Kasumi-1 (cell line): ENCODE data around the gene ETFDH.
"Not testable (repeated sequence)": the region's sequence is repeated elsewhere in the genome, so short reads cannot be mapped to it uniquely, and the experiment has no call there.

Source experiments
- DNase-seq, 2 experiments: peaks; one replicate each; lab custom pipeline; 2025; lab: John Stamatoyannopoulos, UW

The ETFDH gene

GRCh38 chr4:158678767-158679166, 6.7 kb downstream of the ETFDH start:
- no peak for DNase-seq

- no peak for DNase-seq
These were observed 9.5 kb downstream of the ETFDH start for GRCh38 chr4:158681629-158682028.

- peak in 1 of 2 experiments; percentile 9 for DNase-seq
These were observed 10.0 kb downstream of the ETFDH start for GRCh38 chr4:158682066-158682465.

GRCh38 chr4:158688813-158689212, 16.7 kb downstream of the ETFDH start:
- DNase-seq, result no peak

- DNase-seq, result no peak
These were observed 32.2 kb downstream of the ETFDH start for GRCh38 chr4:158704274-158704673.

GRCh38 chr4:158710814-158711213, 38.7 kb downstream of the ETFDH start:
- DNase-seq, result no peak

GRCh38 chr4:158712622-158713021, 40.5 kb downstream of the ETFDH start:
- DNase-seq, result not testable (repeated sequence)

GRCh38 chr4:158714937-158715336, 42.8 kb downstream of the ETFDH start:
- no peak for DNase-seq

GRCh38 chr4:158715802-158716201, 43.7 kb downstream of the ETFDH start:
- no peak for DNase-seq

- DNase-seq, result no peak
These were observed 49.6 kb downstream of the ETFDH start for GRCh38 chr4:158721680-158722079.

GRCh38 chr4:158722291-158722916, 50.3 kb downstream of the ETFDH start:
- peak; percentile 17 to 26 for DNase-seq

- DNase-seq, result peak; percentile 59 to 64
These were observed 51.1 kb downstream of the ETFDH start, which contains the start of gene PPID for GRCh38 chr4:158722917-158723793. PPID (minus strand) TSS chr4:158723396; CDS start chr4:158723288, 108 bp downstream.

- DNase-seq, result no peak
These were observed 52.5 kb downstream of the ETFDH start for GRCh38 chr4:158724637-158725036.

- no peak for DNase-seq
These were observed 54.5 kb downstream of the ETFDH start for GRCh38 chr4:158726633-158727032.

- no peak for DNase-seq
These were observed 56.1 kb downstream of the ETFDH start for GRCh38 chr4:158728236-158728635.

- DNase-seq, result peak; percentile 70 to 75
These were observed 57.8 kb downstream of the ETFDH start for GRCh38 chr4:158729716-158730559.

- DNase-seq, result no peak
These were observed 66.8 kb downstream of the ETFDH start for GRCh38 chr4:158738866-158739265.

GRCh38 chr4:158739600-158739999, 67.5 kb downstream of the ETFDH start:
- no peak for DNase-seq

GRCh38 chr4:158741326-158742021, 69.4 kb downstream of the ETFDH start:
- DNase-seq, result no peak

GRCh38 chr4:158746537-158746936, 74.4 kb downstream of the ETFDH start:
- not testable (repeated sequence) for DNase-seq

GRCh38 chr4:158750379-158750778, 78.3 kb downstream of the ETFDH start:
- DNase-seq, result no peak
